ENCODE data around the gene TUBA1C.
"Not testable (repeated sequence)": the region's sequence is repeated elsewhere in the genome, so short reads cannot be mapped to it uniquely, and the experiment has no call there.

Gene TUBA1C

DNA sequence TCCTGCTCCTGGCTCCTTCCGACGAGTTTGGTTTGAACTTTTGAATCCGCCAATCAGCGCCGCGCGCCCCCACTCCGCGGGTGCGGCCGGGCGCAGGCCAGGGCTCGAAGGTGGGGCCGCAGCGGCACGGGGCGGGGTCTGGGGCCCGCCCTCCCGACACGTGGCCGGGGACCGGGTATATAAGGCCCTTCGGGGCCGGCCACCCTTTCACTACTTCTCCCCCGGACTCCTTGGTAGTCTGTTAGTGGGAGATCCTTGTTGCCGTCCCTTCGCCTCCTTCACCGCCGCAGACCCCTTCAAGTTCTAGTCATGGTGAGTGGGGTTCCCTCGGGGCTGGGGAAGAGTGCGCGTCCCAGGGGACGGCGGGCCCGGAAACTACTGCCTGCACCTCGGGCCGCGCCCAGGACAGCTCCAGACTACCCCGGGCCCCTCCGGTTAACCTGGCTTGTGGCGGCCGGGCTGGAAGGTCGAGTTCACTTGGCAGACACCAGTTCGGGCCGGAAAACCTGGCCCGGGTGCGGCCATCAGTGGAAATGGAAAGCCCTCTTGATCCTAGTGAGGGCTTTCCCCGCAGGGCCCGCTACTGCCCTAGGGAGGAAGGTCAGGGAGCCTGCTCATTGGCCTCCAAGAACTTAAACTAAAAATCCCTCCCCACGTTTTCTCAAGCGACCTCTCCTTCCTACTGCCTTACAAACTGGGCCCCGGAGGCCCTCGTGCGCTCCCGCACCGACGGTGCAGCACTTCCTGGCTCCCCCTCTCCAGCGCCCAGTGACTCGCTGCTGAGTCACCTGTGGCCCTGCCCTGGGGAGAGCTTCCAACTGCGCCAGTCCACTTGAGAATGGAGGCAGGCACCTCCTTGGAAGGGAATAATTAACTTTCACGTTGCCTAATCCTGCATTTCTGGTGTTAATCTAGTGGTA lies at the start of gene TUBA1C:
Gene TUBA1C, plus strand, starts transcription at position 210 of the 920 bp plus-strand sequence. Its CDS starts 100 bp downstream, at position 310.
- peak; percentile 85 to 91 for DNase-seq

GRCh38 chr12:49219417-49220026 lies 45.4 kb upstream of the TUBA1C start:
- DNase-seq = no peak

DNA sequence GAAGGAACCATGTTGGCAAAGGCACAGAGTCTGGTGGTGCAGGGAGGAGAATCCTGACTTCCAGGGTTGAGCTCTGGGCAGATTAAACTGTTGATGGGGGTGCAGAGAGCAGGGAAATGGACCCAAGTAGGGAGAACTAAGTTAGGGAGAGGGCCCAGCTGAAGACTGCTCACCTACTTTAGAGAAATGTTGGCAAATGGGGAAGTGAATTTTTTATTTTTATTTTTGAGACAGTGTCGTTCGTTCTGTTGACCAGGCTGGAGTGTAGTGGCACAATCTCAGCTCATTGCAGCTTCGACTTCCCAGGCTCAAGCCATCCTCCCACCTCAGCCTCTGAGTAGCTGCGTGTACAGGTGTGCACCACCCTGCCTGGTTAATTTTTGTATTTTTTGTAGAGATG lies 43.9 kb upstream of the TUBA1C start:
- DNase-seq = no peak

DNA sequence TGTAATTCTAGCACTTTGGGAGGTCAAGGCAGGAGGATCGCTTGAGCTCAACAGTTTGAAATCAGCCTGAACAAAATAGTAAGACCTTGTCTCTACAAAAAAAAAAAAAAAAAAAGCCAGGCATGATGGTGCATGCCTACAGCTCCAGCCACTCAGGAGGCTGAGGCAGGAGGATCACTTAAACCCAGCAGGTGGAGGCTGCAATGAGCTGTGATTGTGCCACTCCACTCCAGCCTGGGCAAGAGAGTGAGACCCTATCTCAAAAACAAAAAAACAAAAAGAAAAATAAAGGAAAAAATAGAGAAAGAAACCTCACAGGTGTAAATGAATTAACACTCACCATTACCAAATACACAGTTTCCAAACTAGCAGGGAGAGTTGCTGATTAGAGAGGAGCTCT lies 41.8 kb upstream of the TUBA1C start:
- DNase-seq = no peak

GRCh38 chr12:49223590-49224369 lies 41.1 kb upstream of the TUBA1C start:
- DNase-seq = no peak

DNA sequence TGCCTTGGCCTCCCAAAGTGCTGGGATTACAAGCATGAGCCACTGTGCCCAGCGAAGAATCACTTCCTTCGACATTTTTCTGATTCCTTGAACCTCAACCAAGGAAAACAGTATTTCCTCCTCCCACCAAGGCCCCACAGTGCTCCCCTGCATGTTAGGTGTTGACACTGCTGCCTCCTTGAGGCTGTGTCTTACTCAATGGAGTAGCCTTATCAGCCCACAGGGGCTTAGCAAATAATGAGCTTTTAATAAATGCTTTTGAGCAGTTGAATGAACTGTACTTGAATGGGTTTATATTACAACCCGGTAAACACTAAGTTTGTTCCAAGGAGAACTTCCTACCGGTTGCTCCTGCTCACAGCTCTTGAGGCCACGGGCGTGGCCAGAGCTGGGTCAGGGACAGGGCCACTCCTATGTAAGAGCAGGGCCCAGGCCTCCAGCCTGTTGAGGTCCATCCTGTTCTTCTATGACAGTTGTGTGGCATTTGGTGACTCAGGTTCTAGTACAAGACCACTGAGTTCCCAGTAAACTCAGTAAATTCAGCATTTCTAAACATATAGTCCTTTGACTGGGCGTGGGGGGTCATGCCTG lies 39.2 kb upstream of the TUBA1C start:
- DNase-seq = peak in 1 of 2 donors; percentile 13

GRCh38 chr12:49227713-49228112 lies 37.2 kb upstream of the TUBA1C start:
- DNase-seq = no peak

DNA sequence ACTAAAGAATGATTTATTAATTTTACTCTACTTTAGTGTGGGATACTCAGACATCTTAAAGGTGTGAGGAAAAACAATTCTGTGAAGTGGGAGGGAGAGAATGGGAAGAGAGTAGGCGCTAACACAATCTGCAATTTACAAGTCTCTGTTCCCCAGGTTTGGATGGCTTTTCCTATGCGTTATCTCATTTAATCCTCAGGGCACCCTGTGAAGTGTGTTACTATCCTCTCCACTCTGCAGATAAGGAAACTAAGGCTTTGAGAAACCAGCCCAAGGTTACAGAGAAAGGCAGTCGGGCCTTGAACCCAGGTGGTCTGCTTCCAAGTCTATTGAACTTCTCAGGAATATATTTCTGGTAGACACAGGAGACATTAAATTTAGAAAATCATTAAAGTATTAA lies 36.2 kb upstream of the TUBA1C start:
- DNase-seq = no peak

- no peak for DNase-seq
These were observed 34.6 kb upstream of the TUBA1C start for GRCh38 chr12:49230176-49230804.

DNA sequence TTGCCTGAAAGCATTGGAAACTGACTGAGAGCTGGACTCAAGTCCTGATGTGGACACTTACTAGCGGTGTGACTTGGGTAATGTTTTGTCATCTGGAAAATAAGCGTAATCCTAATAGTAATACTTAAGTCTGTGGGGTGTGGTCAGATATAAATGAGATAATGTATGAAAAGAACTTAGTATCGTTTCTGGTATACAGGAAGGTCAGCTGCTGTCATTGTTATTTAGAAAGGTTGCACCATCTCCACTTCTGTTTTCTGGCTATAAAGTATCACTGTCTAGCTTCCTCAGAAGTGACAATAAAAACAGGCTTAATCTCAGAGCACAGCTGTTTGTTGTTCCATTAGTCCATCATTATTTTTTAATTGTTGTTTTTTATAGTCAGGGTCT lies 34.1 kb upstream of the TUBA1C start:
- peak; percentile 32 to 37 for DNase-seq

DNA sequence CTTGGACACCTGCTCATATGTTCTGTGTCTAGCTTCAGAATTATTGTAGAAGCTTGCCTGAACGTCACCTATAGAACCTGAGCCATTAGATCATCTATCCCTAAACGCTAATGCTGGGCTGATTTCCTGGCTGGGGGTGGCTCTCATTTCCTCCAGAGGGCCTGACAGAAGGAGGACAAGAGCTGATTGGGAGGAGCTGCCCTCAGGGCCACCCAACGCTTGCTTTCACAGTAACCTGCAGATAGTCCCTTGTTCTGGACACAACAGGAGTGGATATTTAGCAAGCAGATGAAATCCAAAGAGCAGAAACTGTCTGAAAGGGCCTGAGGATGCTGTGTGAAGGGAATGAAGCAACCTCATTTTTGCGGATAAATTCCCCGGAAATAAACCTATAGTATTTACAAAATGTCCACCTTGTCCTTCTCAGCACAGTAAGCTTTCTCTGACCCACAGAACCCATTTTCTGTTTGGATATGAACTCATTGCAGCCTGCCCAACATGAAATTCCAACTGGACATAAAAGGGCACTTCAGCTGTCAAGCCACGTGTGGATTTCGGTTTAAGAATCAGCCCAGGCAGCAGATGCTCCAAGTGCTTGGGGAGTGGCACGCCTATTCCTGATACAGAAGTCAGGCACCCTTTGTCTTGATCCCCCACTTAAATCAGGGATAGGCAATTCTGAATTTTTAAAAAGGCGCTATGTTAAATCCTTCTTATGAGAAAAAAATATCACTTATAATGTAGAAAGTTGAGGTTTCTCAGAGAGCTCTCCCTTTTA lies 32.8 kb upstream of the TUBA1C start:
- no peak for DNase-seq

DNA sequence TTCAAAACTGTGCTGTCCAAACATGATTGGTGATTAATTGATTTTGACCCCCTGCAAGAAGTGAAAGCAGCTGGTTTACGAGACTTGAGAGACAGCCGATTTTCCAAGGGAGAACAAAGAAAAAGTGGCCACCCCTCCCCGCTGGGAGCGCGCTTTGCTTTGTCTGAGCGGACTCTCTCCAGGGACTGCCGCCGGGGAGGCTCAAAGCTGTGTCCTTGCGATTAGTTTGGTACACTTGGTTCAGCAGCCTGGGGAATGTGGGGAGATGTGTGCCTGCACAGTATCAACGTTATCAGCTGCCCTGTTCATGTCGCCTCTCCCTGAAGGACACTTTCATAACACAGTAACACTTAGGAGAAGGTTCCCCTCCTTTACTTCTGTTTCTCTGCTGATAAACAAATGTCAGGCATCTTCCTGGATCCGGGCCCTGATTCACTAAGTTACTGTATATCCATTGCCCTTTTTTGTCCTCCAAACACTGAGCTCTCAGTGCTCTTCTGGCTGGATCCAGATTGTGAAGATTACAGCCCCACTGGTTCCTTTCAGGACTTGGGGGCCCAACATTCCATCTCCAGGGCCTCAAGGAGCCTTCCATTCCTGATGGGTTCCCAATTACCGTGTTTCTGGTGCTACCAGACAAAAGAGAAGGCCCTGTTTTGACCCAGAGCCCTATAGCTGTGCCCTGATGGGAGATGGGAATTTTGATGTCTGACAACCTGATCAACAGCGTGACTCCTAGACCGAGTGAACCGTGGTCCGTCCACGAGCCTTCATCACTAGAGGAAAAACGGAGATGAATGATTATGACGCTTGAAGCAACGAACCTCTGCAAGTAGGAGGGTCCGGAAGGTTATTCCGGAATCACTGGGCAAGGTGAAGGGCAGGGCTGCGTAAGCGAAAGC lies 31.7 kb upstream of the TUBA1C start:
- DNase-seq = peak in 1 of 2 donors; percentile 2

- DNase-seq = peak; percentile 57 to 89
These were observed 30.9 kb upstream of the TUBA1C start for GRCh38 chr12:49233842-49234526.

- DNase-seq = no peak
These were observed 28.5 kb upstream of the TUBA1C start for GRCh38 chr12:49236423-49236822.

DNA sequence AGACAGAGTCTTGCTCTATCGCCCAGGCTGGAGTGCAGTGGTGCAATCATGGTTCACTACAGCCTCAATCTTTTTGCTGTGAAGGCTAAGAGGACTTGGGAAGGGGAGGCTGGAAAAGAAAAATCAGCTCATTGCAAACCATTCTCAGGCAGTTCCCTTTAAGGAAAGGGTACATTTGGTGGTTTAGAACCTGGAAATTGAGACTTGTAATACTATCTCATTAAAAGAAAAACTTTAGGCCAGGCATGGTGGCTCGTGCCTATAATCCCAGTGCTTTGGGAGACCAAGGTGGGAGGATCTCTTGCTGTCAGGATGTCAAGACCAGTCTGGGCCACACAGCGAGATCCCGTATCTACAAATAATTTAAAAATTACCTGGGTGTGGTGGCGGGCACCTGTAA lies 21.3 kb upstream of the TUBA1C start:
- no peak for DNase-seq

DNA sequence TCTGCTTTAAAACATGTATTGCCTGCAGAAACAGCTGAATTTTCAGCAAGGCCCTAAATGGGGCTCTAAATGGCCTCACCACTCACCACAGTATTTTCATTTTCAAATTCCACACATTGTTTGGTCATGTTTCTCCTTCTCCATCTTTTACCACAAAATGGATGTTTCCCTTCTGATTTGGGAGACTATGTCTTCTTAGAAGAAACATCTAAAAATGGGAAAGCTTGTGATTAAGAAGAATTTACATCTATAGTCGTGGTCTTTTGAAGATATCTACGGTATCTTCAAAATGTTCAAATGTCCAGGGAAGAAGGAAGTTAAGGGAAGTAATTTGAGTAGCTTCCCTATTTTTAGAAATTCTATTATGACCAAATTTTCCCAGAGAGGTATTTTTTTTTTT lies 20.7 kb upstream of the TUBA1C start:
- DNase-seq = no peak

DNA sequence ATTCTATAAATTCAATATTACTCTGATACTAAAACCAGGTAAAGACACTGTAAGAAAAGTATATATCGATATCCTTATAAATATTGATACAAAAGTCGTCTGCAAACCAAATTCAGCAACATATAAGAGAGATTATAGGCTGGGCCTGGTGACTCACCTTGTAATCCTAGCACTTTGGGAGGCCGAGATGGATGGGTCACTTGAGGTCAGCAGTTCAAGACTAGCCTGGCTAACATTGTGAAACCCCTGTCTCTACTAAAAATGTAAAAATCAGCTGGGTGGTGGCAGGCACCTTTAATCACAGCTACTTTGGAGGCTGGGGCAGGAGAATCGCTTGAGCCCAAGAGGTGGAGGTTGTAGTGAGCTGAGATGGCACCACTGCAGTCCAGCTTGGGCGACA lies 13.5 kb upstream of the TUBA1C start:
- no peak for DNase-seq

GRCh38 chr12:49253033-49253623 lies 11.8 kb upstream of the TUBA1C start:
- no peak for DNase-seq

- not testable (repeated sequence) for DNase-seq
These were observed 9.4 kb upstream of the TUBA1C start for GRCh38 chr12:49255456-49255855.
